ENCODE measurements around the gene TDRD1. TPM values are rescaled to one million over a fixed set of nuclear protein-coding genes. Genes with fewer than 3 reads are reported as not detected.

Gene TDRD1
- polyA plus RNA-seq, 1 experiment, result not detected

DNA sequence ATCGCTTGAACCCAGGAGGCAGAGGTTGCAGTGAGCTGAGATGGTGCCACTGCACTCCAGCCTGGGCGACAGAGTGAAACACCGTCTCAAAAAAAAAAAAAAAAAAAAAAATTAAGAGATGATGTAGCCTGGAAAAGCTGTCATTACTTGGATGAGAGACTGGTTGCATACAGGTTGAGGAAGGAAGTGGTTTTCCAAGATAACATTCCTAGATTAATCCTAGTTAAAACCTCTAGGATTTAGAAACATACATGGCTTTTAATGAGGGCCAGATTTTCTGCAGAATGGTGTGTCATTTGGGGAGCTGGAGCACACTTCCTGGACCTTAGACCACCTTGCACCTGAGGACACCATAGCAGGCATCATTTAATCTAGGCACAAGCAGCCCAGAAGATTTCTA, 77.7 kb downstream of the TDRD1 start:
- Histone ChIP-seq H3K27ac (ENCODE audit: low read depth, low read length) (no peak overlapping the region), H3K9me3 (ENCODE audit: control insufficient read depth, insufficient read depth, low read length) (no peaks in the 10 kb centered on the region; the same call in 1 of the 2 replicates), H3K4me3 (ENCODE audit: low read depth, low read length) (no peak overlapping the region), H3K27me3 (ENCODE audit: control insufficient read depth, insufficient read depth, low read length) (no peaks in the 10 kb centered on the region)
- TF ChIP-seq, protein P1, sequence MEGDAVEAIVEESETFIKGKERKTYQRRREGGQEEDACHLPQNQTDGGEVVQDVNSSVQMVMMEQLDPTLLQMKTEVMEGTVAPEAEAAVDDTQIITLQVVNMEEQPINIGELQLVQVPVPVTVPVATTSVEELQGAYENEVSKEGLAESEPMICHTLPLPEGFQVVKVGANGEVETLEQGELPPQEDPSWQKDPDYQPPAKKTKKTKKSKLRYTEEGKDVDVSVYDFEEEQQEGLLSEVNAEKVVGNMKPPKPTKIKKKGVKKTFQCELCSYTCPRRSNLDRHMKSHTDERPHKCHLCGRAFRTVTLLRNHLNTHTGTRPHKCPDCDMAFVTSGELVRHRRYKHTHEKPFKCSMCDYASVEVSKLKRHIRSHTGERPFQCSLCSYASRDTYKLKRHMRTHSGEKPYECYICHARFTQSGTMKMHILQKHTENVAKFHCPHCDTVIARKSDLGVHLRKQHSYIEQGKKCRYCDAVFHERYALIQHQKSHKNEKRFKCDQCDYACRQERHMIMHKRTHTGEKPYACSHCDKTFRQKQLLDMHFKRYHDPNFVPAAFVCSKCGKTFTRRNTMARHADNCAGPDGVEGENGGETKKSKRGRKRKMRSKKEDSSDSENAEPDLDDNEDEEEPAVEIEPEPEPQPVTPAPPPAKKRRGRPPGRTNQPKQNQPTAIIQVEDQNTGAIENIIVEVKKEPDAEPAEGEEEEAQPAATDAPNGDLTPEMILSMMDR (IDR thresholded peaks at IDR 0.05; ENCODE audit: low read depth, low read length), result no peak
- no peak for DNase-seq (ENCODE audit: low read depth, low spot score)
- ChIA-PET POLR2A (no interaction called here), CTCF (no interaction called here)

GRCh38 chr10:114257498-114257897, 78.3 kb downstream of the TDRD1 start:
- CTCF ChIA-PET, result no interaction called here
- no peak for DNase-seq (ENCODE audit: low read depth, low spot score)
- POLR2A ChIA-PET, result no interaction called here
- no peaks in the 10 kb centered on the region for H3K27me3 ChIP-seq (ENCODE audit: control insufficient read depth, insufficient read depth, low read length)
- H3K9me3 ChIP-seq (ENCODE audit: control insufficient read depth, insufficient read depth, low read length), result no peaks in the 10 kb centered on the region; the same call in 1 of the 2 replicates
- no peak overlapping the region for H3K4me3 ChIP-seq (ENCODE audit: low read depth, low read length)
- H3K27ac ChIP-seq (ENCODE audit: low read depth, low read length), result no peak overlapping the region
- TF ChIP-seq, protein P1 (IDR thresholded peaks at IDR 0.05; ENCODE audit: low read depth, low read length), result no peak

DNA sequence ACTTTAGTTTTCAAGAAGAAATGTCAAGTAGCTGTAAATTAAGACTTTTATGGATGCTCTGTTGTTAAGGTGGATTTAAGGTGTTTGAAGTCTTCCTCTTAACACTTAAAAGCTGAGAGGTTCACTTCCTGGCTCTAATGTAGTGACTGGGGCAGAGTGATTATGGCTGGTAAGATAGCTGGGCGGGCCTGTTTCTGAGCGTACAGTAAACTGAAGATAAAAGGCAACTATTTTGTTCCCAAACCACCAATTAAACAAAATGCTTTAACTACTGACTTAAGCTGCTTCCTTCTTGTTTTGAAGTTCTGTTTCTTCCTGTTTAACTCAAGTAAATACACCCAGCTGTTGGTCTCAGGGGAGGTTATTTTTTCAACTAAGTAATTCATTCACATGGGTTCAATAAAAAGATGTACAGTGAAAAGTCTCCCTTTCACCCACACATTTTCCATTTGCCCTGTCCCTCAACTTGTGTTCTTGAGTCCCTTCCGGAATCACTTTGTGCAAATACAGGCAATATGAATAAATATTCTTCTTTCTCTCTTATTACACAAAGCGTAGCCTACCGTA, 79.2 kb downstream of the TDRD1 start:
- Histone ChIP-seq H3K9me3 (ENCODE audit: control insufficient read depth, insufficient read depth, low read length) (no peaks in the 10 kb centered on the region; the same call in 1 of the 2 replicates), H3K27me3 (ENCODE audit: control insufficient read depth, insufficient read depth, low read length) (no peaks in the 10 kb centered on the region), H3K27ac (ENCODE audit: low read depth, low read length) (no peak overlapping the region), H3K4me3 (ENCODE audit: low read depth, low read length) (no peak overlapping the region)
- TF ChIP-seq, protein P1 (IDR thresholded peaks at IDR 0.05; ENCODE audit: low read depth, low read length), result no peak
- DNase-seq (ENCODE audit: low read depth, low spot score), result no peak
- ChIA-PET CTCF (interaction anchor here (0.6 to 0.9 kb wide), 3 partner anchors 9 to 46 kb away, joined by 3 read pairs; no protein-coding TSS in a partner anchor), POLR2A (no interaction called here)

- Histone ChIP-seq H3K4me3 (ENCODE audit: low read depth, low read length) (no peak overlapping the region), H3K27ac (ENCODE audit: low read depth, low read length) (no peak overlapping the region), H3K9me3 (ENCODE audit: control insufficient read depth, insufficient read depth, low read length) (no peaks in the 10 kb centered on the region; the same call in 1 of the 2 replicates), H3K27me3 (ENCODE audit: control insufficient read depth, insufficient read depth, low read length) (no peaks in the 10 kb centered on the region)
- TF ChIP-seq, protein P1 (IDR thresholded peaks at IDR 0.05; ENCODE audit: low read depth, low read length), result no peak
- no peak for DNase-seq (ENCODE audit: low read depth, low spot score)
- POLR2A ChIA-PET, result no interaction called here
- CTCF ChIA-PET, result interaction anchor here (0.9 to 1.2 kb wide), 2 partner anchors 12 to 44 kb away, joined by 3 read pairs; no protein-coding TSS in a partner anchor
These were observed 80.7 kb downstream of the TDRD1 start for GRCh38 chr10:114259824-114260223.

GRCh38 chr10:114260366-114260765, 81.2 kb downstream of the TDRD1 start:
- TF ChIP-seq, protein P1 (IDR thresholded peaks at IDR 0.05; ENCODE audit: low read depth, low read length), result no peak
- CTCF ChIA-PET, result interaction anchor here (0.9 to 1.2 kb wide), 2 partner anchors 12 to 44 kb away, joined by 3 read pairs; no protein-coding TSS in a partner anchor
- Histone ChIP-seq H3K9me3 (ENCODE audit: control insufficient read depth, insufficient read depth, low read length) (no peaks in the 10 kb centered on the region; the same call in 1 of the 2 replicates), H3K27me3 (ENCODE audit: control insufficient read depth, insufficient read depth, low read length) (no peaks in the 10 kb centered on the region), H3K4me3 (ENCODE audit: low read depth, low read length) (no peak overlapping the region), H3K27ac (ENCODE audit: low read depth, low read length) (no peak overlapping the region)
- no peak for DNase-seq (ENCODE audit: low read depth, low spot score)
- POLR2A ChIA-PET, result no interaction called here

All from AG04450 (cell line).